GM12872 (cell line): Measurements from ENCODE around the gene TMEM54.

ENCODE experiments used
- CTCF ChIP-seq: IDR thresholded peaks from 3 replicates; pipeline ENCODE4 v1.5.1; 2011; ENCODE audit warnings: low read depth, mild to moderate bottlenecking, low read length, moderate library complexity; ENCODE audit not compliant: insufficient read depth

Gene TMEM54

DNA sequence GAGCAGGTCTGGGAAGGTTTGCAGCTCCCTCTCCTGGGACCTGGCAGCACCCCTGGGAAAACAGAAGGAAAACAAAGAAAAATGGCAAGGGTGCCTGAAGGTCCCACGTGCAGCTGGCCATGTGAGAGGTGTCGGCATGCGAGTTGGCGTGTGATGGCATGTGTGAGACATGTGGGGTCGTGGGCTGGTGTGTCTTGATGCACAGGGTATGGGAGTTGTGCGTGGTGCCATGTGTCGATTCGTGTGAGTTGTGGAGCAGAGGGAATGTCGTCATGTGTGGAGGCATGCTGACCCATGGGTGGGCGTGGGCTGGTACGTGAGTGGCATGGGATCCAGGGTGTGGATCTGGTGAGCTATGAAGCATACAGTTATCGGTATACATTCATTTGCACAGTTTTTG is 13.6 kb downstream of the TMEM54 start:
- TF ChIP-seq CTCF, result no peak

GRCh38 chr1:32886828-32887414 is 14.3 kb downstream of the TMEM54 start:
- no peak for TF ChIP-seq CTCF

GRCh38 chr1:32886004-32886827 is 15.0 kb downstream of the TMEM54 start, which contains the start of gene HPCA:
TSS of gene HPCA (plus strand) at chr1:32886491. CDS start at chr1:32888899, 2,408 bp downstream.
- TF ChIP-seq CTCF, result peak; percentile 47; the same call in 2 of the 3 replicates

- no peak for TF ChIP-seq CTCF
Measured at GRCh38 chr1:32885676-32886003, 15.5 kb downstream of the TMEM54 start.

GRCh38 chr1:32884726-32885125 is 16.5 kb downstream of the TMEM54 start:
- no peak for TF ChIP-seq CTCF

DNA sequence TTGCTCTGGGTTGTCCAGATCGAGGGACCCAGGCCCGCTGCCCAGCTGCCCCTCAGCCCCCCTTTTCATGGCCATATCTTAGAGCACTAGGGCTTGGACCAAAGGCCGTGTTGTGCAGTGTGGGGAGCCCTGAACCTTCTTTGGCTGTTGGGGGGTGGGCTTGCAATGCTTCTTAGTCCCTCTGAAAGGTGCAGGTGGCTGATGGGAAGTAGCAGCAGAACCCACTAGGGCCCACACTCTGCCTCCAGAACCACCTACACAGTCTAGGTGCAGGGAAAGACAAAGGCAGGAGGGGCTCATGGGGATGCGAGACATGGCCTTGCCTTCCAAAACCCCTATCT is 17.2 kb downstream of the TMEM54 start:
- TF ChIP-seq CTCF, result no peak

DNA sequence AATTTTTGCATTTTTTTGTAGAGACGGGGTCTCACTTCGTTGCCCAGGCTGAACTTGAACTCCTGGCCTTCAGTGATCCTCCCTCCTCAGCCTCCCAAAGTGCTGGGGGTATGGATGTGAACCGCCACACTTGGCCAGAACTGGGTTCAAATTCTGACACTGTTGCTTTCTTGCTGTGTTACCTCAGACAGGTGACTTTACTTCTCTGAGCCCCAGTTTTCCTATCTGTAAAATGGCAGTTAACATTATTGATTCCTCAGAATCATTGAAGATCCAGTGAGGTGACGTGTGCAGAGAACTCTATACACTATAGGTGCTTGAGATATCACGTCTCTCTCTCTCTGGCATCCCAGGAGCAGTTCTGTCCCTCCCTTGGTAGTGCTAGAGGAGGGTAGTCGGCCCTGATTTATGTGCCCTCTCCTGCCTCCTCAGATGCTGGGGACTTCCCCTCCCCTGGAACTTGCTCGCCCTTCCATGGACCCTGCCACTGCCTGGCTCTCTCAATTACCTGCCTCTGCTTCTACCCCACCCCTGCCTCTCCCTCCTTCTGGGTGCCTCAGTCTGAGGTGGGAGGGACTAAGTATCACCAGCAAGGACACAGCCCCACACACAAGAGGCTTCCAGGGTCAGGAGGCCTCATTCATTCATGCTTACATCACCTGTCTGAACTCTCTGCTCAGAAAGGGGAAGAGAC is 17.7 kb downstream of the TMEM54 start:
- no peak for TF ChIP-seq CTCF
